Skeletal muscle satellite cell (primary cell): ENCODE measurements around the gene RBFOX1.

Experiments used
- H3K27me3 ChIP-seq: 2 replicates; pipeline ENCODE4 v1.7.0; 2013; ENCODE audit warnings: low read length; ENCODE audit not compliant: control insufficient read depth, insufficient read depth
- H3K36me3 ChIP-seq: 2 replicates; pipeline ENCODE4 v1.7.0; 2013; ENCODE audit warnings: mild to moderate bottlenecking, control low read depth, low read length; ENCODE audit not compliant: insufficient read depth
- H3K4me1 ChIP-seq: 2 replicates; pipeline ENCODE4 v1.7.0; 2013; ENCODE audit warnings: low read length; ENCODE audit not compliant: control insufficient read depth, insufficient read depth
- H3K4me2 ChIP-seq: 2 replicates; pipeline ENCODE4 v1.7.0; 2013; ENCODE audit warnings: mild to moderate bottlenecking, low read length
- H3K4me3 ChIP-seq: 2 replicates; pipeline ENCODE4 v1.7.0; 2013; ENCODE audit warnings: low read length
- H3K9ac ChIP-seq: 2 replicates; pipeline ENCODE4 v1.7.0; 2013; ENCODE audit warnings: mild to moderate bottlenecking, low read depth, low read length, moderate library complexity
- H3K9me3 ChIP-seq: replicated peaks from 2 replicates; pipeline ENCODE4 v1.7.0; 2013; ENCODE audit warnings: mild to moderate bottlenecking, control low read depth, low read length

RBFOX1 gene

DNA sequence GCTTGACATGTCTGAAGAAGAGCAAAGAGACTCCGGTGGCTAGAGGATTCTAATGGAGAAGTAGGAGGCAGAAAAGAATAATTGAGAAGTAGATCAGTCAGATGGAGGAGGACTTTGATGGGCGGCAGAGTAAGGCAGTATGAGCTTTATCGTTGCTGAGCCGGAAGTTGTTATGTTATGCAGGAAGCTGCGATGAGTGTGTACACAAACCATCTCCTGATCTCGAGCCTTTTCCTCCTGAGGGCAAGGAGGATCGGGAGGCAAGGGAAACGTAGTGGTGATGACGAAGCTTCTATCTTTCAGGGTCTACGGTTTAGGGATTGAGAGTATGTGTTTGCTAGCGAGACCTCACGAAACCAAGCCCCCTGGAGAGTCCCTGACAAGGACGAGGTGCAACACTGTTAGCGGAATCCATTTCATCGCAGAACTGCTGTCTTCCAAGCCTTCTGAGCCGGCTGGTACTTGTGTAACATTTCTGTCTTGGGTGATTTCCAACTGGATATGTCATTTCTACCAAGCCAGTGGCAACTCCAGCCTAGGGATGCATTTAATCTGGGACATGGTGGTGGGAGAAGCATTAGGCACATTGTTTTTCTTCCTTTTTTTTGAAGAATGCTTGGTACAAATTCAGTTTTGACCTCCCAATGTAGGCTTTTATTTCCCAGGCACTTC is 45.5 kb downstream of the RBFOX1 start:
- Histone ChIP-seq H3K4me1 (no peaks in the 10 kb centered on the region), H3K36me3 (no peaks in the 10 kb centered on the region)

DNA sequence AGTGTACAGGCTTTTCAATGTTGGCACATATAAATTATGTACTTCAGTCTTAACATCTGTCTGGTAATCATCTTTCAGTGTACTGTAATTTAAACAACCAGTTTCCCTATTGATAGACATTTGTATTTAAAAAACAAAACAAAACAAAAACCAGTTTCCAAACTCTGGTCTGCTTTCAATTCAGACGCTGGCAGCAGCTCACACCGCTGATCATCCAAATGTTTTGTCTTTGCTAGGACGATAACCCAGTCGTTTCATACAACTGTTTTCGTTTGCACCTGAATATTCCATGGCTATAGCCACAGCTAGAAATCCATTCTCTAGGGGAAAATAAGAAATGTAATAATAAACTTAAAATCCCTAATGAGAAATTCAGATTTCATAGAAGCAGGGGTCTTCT is 47.8 kb downstream of the RBFOX1 start:
- no peak overlapping the region for H3K4me2 ChIP-seq
- no peak overlapping the region for H3K9ac ChIP-seq
- H3K9me3 ChIP-seq, result no peaks in the 10 kb centered on the region
- H3K4me3 ChIP-seq, result no peak overlapping the region
- H3K36me3 ChIP-seq, result no peaks in the 10 kb centered on the region
- no peaks in the 10 kb centered on the region for H3K27me3 ChIP-seq
- no peaks in the 10 kb centered on the region for H3K4me1 ChIP-seq

More for the DNA sequence above, 45.5 kb downstream of the RBFOX1 start:
- Histone ChIP-seq H3K9me3 (no peaks in the 10 kb centered on the region), H3K27me3 (no peaks in the 10 kb centered on the region), H3K4me2 (no peak overlapping the region), H3K4me3 (no peak overlapping the region), H3K9ac (no peak overlapping the region)

GRCh38 chr16:7380911-7381310 is 48.3 kb downstream of the RBFOX1 start:
- Histone ChIP-seq H3K9ac (no peak overlapping the region), H3K36me3 (no peaks in the 10 kb centered on the region), H3K4me2 (no peak overlapping the region), H3K4me1 (no peaks in the 10 kb centered on the region), H3K27me3 (no peaks in the 10 kb centered on the region), H3K9me3 (no peaks in the 10 kb centered on the region), H3K4me3 (no peak overlapping the region)

DNA sequence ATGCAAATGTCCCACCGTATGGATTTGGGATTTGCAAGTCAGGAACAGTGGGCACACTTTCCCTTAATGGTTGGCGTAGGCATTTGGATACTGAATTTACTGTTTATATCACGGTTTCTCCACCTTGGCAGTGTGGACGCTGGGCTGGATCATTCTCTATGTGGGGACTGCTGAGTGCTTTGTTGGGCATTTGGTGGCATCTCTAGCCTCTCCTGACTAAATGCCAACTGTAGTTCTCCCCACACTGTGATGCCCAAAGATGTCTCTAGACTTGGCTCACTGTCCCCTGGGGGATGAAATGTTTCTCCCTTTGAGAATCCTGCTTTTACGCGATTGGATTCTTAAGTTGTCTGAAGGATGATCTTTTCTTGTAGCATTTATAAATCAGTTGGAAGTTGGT is 49.0 kb downstream of the RBFOX1 start:
- Histone ChIP-seq H3K4me1 (no peaks in the 10 kb centered on the region), H3K9me3 (no peaks in the 10 kb centered on the region), H3K4me3 (no peak overlapping the region), H3K4me2 (no peak overlapping the region), H3K27me3 (no peaks in the 10 kb centered on the region), H3K9ac (no peak overlapping the region), H3K36me3 (no peaks in the 10 kb centered on the region)

GRCh38 chr16:7382521-7382920 is 49.9 kb downstream of the RBFOX1 start:
- Histone ChIP-seq H3K9ac (no peak overlapping the region), H3K4me3 (no peak overlapping the region), H3K9me3 (no peaks in the 10 kb centered on the region), H3K4me1 (no peaks in the 10 kb centered on the region), H3K36me3 (no peaks in the 10 kb centered on the region), H3K27me3 (no peaks in the 10 kb centered on the region), H3K4me2 (no peak overlapping the region)

DNA sequence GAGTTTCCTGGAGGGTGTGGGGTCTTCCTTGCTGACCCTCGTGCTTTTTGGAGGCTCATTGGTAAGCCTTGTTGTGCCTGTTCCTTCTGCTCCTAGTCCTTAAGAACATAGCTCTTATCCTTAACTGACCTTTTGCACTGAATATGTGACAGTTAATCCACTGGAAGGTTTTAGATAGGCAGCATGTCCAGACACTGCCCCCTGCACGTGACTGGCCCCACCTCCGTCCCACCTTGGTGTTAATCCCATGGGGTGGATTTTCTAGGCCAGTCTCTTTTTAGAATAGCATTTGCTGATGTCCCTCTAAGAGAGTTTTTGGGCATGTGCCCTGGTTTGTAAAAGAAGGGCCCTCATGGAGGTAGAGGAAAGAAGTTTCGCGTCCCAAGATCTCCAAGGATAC is 58.3 kb downstream of the RBFOX1 start:
- Histone ChIP-seq H3K36me3 (no peaks in the 10 kb centered on the region), H3K9ac (no peak overlapping the region), H3K4me1 (no peaks in the 10 kb centered on the region), H3K27me3 (no peaks in the 10 kb centered on the region), H3K4me2 (no peak overlapping the region), H3K4me3 (no peak overlapping the region), H3K9me3 (no peaks in the 10 kb centered on the region)

- peaks cover 4% of the 10 kb centered on the region for H3K4me1 ChIP-seq
- no peak overlapping the region for H3K4me3 ChIP-seq
- H3K4me2 ChIP-seq, result no peak overlapping the region
- H3K36me3 ChIP-seq, result no peaks in the 10 kb centered on the region
- no peaks in the 10 kb centered on the region for H3K27me3 ChIP-seq
- no peak overlapping the region for H3K9ac ChIP-seq
- H3K9me3 ChIP-seq, result no peaks in the 10 kb centered on the region
Observed at GRCh38 chr16:7391694-7392093, 59.0 kb downstream of the RBFOX1 start.

DNA sequence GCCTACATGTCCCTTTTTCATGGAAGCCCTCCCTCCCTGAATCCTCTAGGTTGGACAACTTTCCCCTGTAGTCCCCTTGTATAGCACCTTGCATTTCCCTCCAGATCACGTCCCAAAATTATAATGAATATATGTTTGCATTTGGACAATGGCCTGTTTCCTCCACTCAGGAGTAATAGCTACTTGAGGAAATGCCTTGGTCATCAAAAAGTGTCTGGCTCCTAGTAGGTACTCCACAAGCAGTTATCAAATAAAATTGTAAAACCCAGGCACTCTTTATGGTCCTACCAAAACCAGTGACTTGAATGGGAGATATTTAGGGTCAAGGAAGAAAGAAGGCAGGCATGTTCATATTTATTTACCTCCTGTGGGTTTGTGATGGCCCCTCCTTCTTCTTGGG is 59.6 kb downstream of the RBFOX1 start:
- Histone ChIP-seq H3K9ac (no peak overlapping the region), H3K27me3 (no peaks in the 10 kb centered on the region), H3K4me2 (no peak overlapping the region), H3K4me3 (no peak overlapping the region), H3K9me3 (no peaks in the 10 kb centered on the region), H3K4me1 (peaks cover 5% of the 10 kb centered on the region), H3K36me3 (no peaks in the 10 kb centered on the region)

DNA sequence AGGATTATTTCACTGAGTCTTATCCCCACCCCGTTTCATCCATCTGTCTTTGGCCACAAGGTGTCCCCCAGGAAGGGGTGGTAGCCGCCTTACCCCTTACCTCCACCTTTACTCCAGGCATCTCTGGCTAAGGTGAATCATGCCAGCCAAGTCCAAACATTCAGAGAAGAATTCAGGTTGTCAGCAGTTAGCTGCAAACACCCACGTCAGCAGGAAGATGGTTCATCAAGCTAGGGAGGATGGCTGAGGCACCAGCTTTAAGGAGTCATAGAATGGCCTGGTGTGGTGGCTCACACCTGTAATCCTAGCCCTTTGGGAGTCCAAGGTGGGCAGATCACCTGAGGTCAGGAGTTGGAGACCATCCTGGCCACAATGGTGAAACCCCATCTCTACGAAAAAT is 61.0 kb downstream of the RBFOX1 start:
- Histone ChIP-seq H3K36me3 (no peaks in the 10 kb centered on the region), H3K27me3 (no peaks in the 10 kb centered on the region), H3K4me1 (peaks cover 16% of the 10 kb centered on the region), H3K4me2 (no peak overlapping the region), H3K4me3 (no peak overlapping the region), H3K9me3 (no peaks in the 10 kb centered on the region), H3K9ac (no peak overlapping the region)

- Histone ChIP-seq H3K9ac (no peak overlapping the region), H3K27me3 (no peaks in the 10 kb centered on the region), H3K9me3 (no peaks in the 10 kb centered on the region), H3K4me1 (peaks cover 16% of the 10 kb centered on the region), H3K4me3 (no peak overlapping the region), H3K4me2 (no peak overlapping the region), H3K36me3 (no peaks in the 10 kb centered on the region)
Observed at GRCh38 chr16:7394720-7395336, 62.2 kb downstream of the RBFOX1 start.

- Histone ChIP-seq H3K4me1 (peaks cover 16% of the 10 kb centered on the region), H3K4me2 (peak overlapping the region; percentile 44), H3K27me3 (no peaks in the 10 kb centered on the region), H3K4me3 (peak overlapping the region; percentile 18), H3K36me3 (no peaks in the 10 kb centered on the region), H3K9me3 (no peaks in the 10 kb centered on the region), H3K9ac (peak overlapping the region; percentile 46)
Observed at GRCh38 chr16:7397901-7398300, 65.3 kb downstream of the RBFOX1 start.

DNA sequence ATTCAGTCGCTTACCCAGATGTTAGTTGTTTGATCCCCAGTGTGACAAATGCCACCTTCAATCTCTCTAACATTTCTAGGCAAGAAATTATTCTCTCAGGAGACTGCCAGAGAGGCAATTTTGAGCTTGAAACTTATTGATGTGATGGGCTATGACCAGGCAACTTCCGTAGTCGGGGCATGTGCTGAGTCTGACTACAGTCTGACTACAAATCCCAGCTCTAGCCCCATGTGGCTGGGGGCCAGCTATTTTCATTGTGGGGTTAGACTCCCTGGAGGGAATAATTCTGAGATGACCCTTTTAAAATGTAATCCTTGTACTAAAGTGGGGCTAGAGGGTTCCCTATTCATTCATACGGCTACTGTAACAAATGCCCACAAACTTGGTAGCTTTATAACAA is 65.9 kb downstream of the RBFOX1 start:
- Histone ChIP-seq H3K9me3 (no peaks in the 10 kb centered on the region), H3K36me3 (no peaks in the 10 kb centered on the region), H3K4me1 (peaks cover 16% of the 10 kb centered on the region), H3K4me2 (no peak overlapping the region), H3K4me3 (no peak overlapping the region), H3K27me3 (no peaks in the 10 kb centered on the region), H3K9ac (no peak overlapping the region)
